ENCODE measurements around the gene PRDM11.

PRDM11 gene

GRCh38 chr11:45168366-45169130, 22.1 kb downstream of the PRDM11 start:
- TF ChIP-seq, protein P1, sequence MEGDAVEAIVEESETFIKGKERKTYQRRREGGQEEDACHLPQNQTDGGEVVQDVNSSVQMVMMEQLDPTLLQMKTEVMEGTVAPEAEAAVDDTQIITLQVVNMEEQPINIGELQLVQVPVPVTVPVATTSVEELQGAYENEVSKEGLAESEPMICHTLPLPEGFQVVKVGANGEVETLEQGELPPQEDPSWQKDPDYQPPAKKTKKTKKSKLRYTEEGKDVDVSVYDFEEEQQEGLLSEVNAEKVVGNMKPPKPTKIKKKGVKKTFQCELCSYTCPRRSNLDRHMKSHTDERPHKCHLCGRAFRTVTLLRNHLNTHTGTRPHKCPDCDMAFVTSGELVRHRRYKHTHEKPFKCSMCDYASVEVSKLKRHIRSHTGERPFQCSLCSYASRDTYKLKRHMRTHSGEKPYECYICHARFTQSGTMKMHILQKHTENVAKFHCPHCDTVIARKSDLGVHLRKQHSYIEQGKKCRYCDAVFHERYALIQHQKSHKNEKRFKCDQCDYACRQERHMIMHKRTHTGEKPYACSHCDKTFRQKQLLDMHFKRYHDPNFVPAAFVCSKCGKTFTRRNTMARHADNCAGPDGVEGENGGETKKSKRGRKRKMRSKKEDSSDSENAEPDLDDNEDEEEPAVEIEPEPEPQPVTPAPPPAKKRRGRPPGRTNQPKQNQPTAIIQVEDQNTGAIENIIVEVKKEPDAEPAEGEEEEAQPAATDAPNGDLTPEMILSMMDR (IDR thresholded peaks at IDR 0.05; ENCODE audit: borderline replicate concordance, control extremely low read depth, extremely low read depth, insufficient read depth, missing control alignments): no peak
- no peak for DNase-seq (ENCODE audit: low spot score)
- in situ Hi-C loops (cut with MboI; ENCODE audit: low sequenced_read_pairs, unreplicated experiment): no loop called here

DNA sequence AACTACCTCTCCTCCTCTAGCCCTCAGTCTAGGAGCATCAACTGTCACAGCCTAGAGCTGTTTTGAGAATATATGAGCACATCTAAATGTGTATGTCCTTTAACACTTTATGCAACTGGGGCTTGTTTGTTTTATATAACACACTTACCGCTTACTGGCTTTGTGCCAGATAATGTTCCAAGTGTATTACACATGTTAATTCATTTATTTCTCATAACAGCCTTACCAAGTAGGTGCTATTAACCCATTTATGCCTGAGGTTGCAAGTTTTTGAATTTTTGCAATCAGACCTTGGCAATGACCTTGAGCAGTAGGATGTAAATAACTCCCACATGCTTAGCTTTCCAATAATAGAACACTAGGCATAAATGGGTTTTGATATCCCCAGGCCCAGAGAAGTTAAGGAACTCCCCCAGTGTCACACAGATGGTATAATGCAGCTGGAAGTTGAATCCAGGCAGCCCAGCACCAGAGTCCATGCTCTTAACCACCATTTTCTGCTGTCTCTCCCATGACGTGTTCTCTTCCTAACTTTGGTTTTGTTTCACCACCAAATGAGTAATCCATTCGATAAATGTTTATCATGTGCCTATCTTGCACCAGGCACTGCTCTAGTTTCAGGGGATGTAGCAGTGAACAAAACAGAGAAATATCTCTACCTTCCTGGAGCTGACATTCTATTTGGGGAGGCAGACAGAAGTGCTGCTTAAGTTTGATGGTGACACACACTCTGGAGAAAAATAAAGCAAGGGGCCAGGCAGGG, 23.1 kb downstream of the PRDM11 start:
- in situ Hi-C loops (cut with MboI; ENCODE audit: low sequenced_read_pairs, unreplicated experiment): no loop called here
- TF ChIP-seq, protein P1 (IDR thresholded peaks at IDR 0.05; ENCODE audit: borderline replicate concordance, control extremely low read depth, extremely low read depth, insufficient read depth, missing control alignments): no peak
- no peak for DNase-seq (ENCODE audit: low spot score)

- in situ Hi-C loops (cut with MboI; ENCODE audit: low sequenced_read_pairs, unreplicated experiment): no loop called here
- TF ChIP-seq, protein P1 (IDR thresholded peaks at IDR 0.05; ENCODE audit: borderline replicate concordance, control extremely low read depth, extremely low read depth, insufficient read depth, missing control alignments): no peak
- DNase-seq (ENCODE audit: low spot score): no peak
Observed at GRCh38 chr11:45170484-45170883, 24.0 kb downstream of the PRDM11 start.

DNA sequence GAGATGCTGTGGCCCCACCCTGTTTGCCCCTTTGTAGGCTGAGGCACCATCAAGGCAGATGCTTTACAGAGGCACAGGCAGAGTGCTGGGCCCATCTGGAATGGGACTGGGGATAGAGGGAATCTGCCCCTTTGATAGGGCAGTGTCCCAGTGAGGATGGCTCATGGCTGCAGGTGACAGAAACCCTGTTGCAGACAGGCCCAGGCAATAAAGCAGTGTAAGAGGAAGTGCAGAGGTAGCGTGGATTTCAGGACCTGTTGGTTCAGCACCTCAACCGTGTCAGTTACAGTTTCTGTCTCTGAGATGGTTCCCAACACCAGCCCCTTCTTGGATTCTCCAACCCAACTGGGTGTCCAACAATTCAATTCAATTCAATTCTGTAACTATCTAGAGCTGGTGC, 25.1 kb downstream of the PRDM11 start:
- TF ChIP-seq, protein P1 (IDR thresholded peaks at IDR 0.05; ENCODE audit: borderline replicate concordance, control extremely low read depth, extremely low read depth, insufficient read depth, missing control alignments): no peak
- in situ Hi-C loops (cut with MboI; ENCODE audit: low sequenced_read_pairs, unreplicated experiment): no loop called here
- DNase-seq (ENCODE audit: low spot score): no peak

DNA sequence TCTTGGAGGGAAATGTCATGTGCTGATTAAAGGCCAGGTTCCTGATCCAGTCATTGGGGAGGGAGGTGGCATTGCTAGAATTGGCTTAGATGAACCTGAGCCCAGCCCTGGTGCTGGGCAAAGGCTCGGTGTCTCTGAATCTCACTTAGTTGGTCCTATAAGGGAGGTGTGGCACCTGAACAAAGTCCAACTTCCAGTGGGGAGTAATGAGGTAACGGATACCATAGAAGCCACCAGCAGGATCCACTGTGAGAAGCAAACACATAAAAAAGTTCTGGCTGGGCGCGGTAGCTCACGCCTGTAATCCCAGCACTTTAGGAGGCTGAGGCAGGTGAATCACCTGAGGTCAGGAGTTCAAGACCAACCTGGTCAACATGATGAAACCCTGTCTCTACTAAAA, 26.6 kb downstream of the PRDM11 start:
- in situ Hi-C loops (cut with MboI; ENCODE audit: low sequenced_read_pairs, unreplicated experiment): no loop called here
- DNase-seq (ENCODE audit: low spot score): no peak
- TF ChIP-seq, protein P1 (IDR thresholded peaks at IDR 0.05; ENCODE audit: borderline replicate concordance, control extremely low read depth, extremely low read depth, insufficient read depth, missing control alignments): no peak

DNA sequence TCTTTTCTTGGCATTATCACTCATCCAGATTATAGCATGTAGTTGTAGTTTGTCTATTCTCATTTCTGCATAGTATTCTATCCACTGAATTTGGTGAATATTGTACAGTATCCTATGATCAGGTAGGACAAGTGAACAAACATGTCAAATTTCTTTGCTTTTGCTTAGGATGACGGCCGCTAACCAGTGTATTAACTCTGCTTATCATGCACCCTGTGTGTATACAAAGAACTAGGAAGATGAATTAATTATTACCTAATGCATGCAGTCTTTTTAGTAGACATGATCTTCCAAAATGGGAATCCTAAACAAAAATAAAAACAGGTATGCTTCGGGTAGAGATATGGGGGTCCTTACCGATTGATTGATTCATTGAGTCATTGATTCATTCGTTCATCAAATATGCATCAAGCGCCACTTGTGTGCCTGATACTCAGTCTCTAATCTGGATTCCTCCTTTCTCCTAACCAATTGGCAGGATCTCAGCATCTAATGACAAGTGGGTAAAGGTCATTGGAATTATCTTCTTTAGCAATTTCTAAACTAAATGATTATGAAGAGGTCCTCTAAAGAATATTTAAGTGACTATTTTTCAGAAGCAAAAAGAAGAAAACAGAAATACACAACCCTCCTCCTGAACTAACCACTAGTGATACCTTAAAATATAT, 27.9 kb downstream of the PRDM11 start:
- in situ Hi-C loops (cut with MboI; ENCODE audit: low sequenced_read_pairs, unreplicated experiment): no loop called here
- TF ChIP-seq, protein P1 (IDR thresholded peaks at IDR 0.05; ENCODE audit: borderline replicate concordance, control extremely low read depth, extremely low read depth, insufficient read depth, missing control alignments): no peak
- DNase-seq (ENCODE audit: low spot score): no peak
